H9 (cell line): Measurements from ENCODE around the gene RBM25. TPM values are rescaled to one million over a fixed set of nuclear protein-coding genes. Genes with fewer than 3 reads are reported as not detected.

Source experiments
- DNase-seq: peaks from one replicate; pipeline ENCODE4 v3.0.0-alpha.2; 2017
- H2AFZ ChIP-seq: one replicate; pipeline ENCODE4 v1.6.1; 2013; ENCODE audit warnings: mild to moderate bottlenecking, low read length, control low read depth, moderate library complexity
- H2AK5ac ChIP-seq: 2 replicates; pipeline ENCODE4 v1.6.1; 2013; ENCODE audit warnings: low read length, control low read depth, mixed read lengths; ENCODE audit not compliant: insufficient read length
- H2BK120ac ChIP-seq: one replicate; pipeline ENCODE4 v1.6.1; 2013; ENCODE audit warnings: low read depth, mild to moderate bottlenecking, low read length, control low read depth, inconsistent platforms; ENCODE audit not compliant: poor library complexity, severe bottlenecking
- H2BK12ac ChIP-seq: 2 replicates; pipeline ENCODE4 v1.6.1; 2013; ENCODE audit warnings: low read length, control low read depth, mixed read lengths, low read depth; ENCODE audit not compliant: insufficient read length
- H2BK15ac ChIP-seq: 2 replicates; pipeline ENCODE4 v1.6.1; 2013; ENCODE audit warnings: low read depth, low read length, control low read depth
- H2BK20ac ChIP-seq: one replicate; pipeline ENCODE4 v1.6.1; 2013; ENCODE audit warnings: low read depth, mild to moderate bottlenecking, low read length, control low read depth, inconsistent platforms; ENCODE audit not compliant: poor library complexity, severe bottlenecking
- H2BK5ac ChIP-seq: 2 replicates; pipeline ENCODE4 v1.6.1; 2013; ENCODE audit warnings: low read length, control low read depth, mixed read lengths; ENCODE audit not compliant: insufficient read length
- H3K14ac ChIP-seq: 2 replicates; pipeline ENCODE4 v1.6.1; 2013; ENCODE audit warnings: low read length, control low read depth; ENCODE audit not compliant: insufficient read depth
- H3K18ac ChIP-seq: 2 replicates; pipeline ENCODE4 v1.6.1; 2013; ENCODE audit warnings: low read depth, mild to moderate bottlenecking, mixed read lengths, low read length, control low read depth; ENCODE audit not compliant: insufficient read length
- H3K23ac ChIP-seq: 2 replicates; pipeline ENCODE4 v1.6.1; 2013; ENCODE audit warnings: low read length, control low read depth, mixed read lengths, low read depth; ENCODE audit not compliant: insufficient read length
- H3K23me2 ChIP-seq: 2 replicates; pipeline ENCODE4 v1.6.1; 2013; ENCODE audit warnings: low read depth, mild to moderate bottlenecking, mixed read lengths, low read length, control low read depth; ENCODE audit not compliant: insufficient read length, poor library complexity, severe bottlenecking
- H3K27ac ChIP-seq: 2 replicates; pipeline ENCODE4 v1.5.1; 2013; ENCODE audit warnings: low read length, control low read depth, mixed read lengths, low read depth; ENCODE audit not compliant: insufficient read length
- H3K27me3 ChIP-seq: 2 replicates; pipeline ENCODE4 v1.6.1; 2013; ENCODE audit warnings: low read length, control low read depth, inconsistent platforms; ENCODE audit not compliant: insufficient read depth
- H3K4ac ChIP-seq: 2 replicates; pipeline ENCODE4 v1.6.1; 2013; ENCODE audit warnings: low read depth, mild to moderate bottlenecking, control low read depth, inconsistent platforms, low read length, moderate library complexity
- H3K4me1 ChIP-seq: 2 replicates; pipeline ENCODE4 v1.6.1; 2013; ENCODE audit warnings: low read length, control low read depth, inconsistent platforms; ENCODE audit not compliant: insufficient read depth
- H3K4me2 ChIP-seq: 2 replicates; pipeline ENCODE4 v1.6.1; 2013; ENCODE audit warnings: low read length, control low read depth, mixed read lengths; ENCODE audit not compliant: insufficient read length, insufficient read depth
- H3K56ac ChIP-seq: 2 replicates; pipeline ENCODE4 v1.6.1; 2013; ENCODE audit warnings: low read depth, mild to moderate bottlenecking, mixed read lengths, low read length, control low read depth; ENCODE audit not compliant: insufficient read length
- H3K79me1 ChIP-seq: 2 replicates; pipeline ENCODE4 v1.6.1; 2013; ENCODE audit warnings: low read depth, mild to moderate bottlenecking, moderate library complexity, low read length, control low read depth, inconsistent platforms; ENCODE audit not compliant: insufficient read depth, poor library complexity, severe bottlenecking
- H3K79me2 ChIP-seq: 2 replicates; pipeline ENCODE4 v1.6.1; 2013; ENCODE audit warnings: low read length, control low read depth, inconsistent platforms; ENCODE audit not compliant: insufficient read depth
- H3K9ac ChIP-seq: 2 replicates; pipeline ENCODE4 v1.6.1; 2013; ENCODE audit warnings: low read length, control low read depth, mixed read lengths; ENCODE audit not compliant: insufficient read length; ENCODE audit errors: extremely low read depth
- H3K9me3 ChIP-seq: one replicate; pipeline ENCODE4 v1.6.1; 2013; ENCODE audit warnings: low read depth, low read length, inconsistent platforms; ENCODE audit not compliant: control insufficient read depth
- H3T11ph ChIP-seq: one replicate; pipeline ENCODE4 v1.6.1; 2013; ENCODE audit warnings: mild to moderate bottlenecking, low read length, control low read depth, inconsistent platforms
- H4K20me1 ChIP-seq: one replicate; pipeline ENCODE4 v1.6.1; 2013; ENCODE audit not compliant: control insufficient read depth, insufficient read length, insufficient read depth
- H4K5ac ChIP-seq: 2 replicates; pipeline ENCODE4 v1.6.1; 2013; ENCODE audit warnings: low read depth, mild to moderate bottlenecking, mixed read lengths, low read length, control low read depth; ENCODE audit not compliant: insufficient read length
- H4K8ac ChIP-seq: replicated peaks from 2 replicates; pipeline ENCODE4 v1.6.1; 2013; ENCODE audit warnings: low read length, control low read depth, mixed read lengths, low read depth; ENCODE audit not compliant: insufficient read length
- H4K91ac ChIP-seq: 2 replicates; pipeline ENCODE4 v1.6.1; 2013; ENCODE audit warnings: low read depth, mild to moderate bottlenecking, moderate library complexity, mixed read lengths, low read length, control low read depth; ENCODE audit not compliant: insufficient read length
- H3K27ac Mint-ChIP-seq, 3 experiments: 2 replicates in 2 of 3; 3 replicates in 1 of 3; pipeline ENCODE4 v1.8.0; 2020 to 2021; ENCODE audit warnings: mixed read lengths in 3 of 3, mild to moderate bottlenecking in 1 of 3, moderate library complexity in 1 of 3
- H3K27me3 Mint-ChIP-seq: 2 replicates; pipeline ENCODE4 v1.8.0; 2021; ENCODE audit warnings: low read depth, mild to moderate bottlenecking, moderate library complexity, mixed read lengths
- H3K36me3 Mint-ChIP-seq, 3 experiments: 2 replicates in 2 of 3; 3 replicates in 1 of 3; pipeline ENCODE4 v1.8.0; 2020 to 2021; ENCODE audit warnings: low read depth in 3 of 3, mixed read lengths in 3 of 3; ENCODE audit not compliant: insufficient read depth in 1 of 3
- H3K4me1 Mint-ChIP-seq, 2 experiments: 2 replicates each; pipeline ENCODE4 v1.8.0; 2020; ENCODE audit warnings: mixed read lengths in 2 of 2
- H3K4me3 Mint-ChIP-seq, 2 experiments: 2 replicates in 1 of 2; 3 replicates in 1 of 2; pipeline ENCODE4 v1.8.0; 2020 to 2021; ENCODE audit warnings: mild to moderate bottlenecking in 2 of 2, mixed read lengths in 2 of 2, moderate library complexity in 1 of 2
- H3K9me3 Mint-ChIP-seq, 2 experiments: 2 replicates in 1 of 2; 3 replicates in 1 of 2; pipeline ENCODE4 v1.8.0; 2020; ENCODE audit warnings: mild to moderate bottlenecking in 2 of 2, mixed read lengths in 2 of 2, moderate library complexity in 1 of 2
- CTCF ChIP-seq: fragments of 200-600 bp; sonication (generic); conservative IDR thresholded peaks from 3 replicates; pipeline ENCODE4 v1.8.0; 2021; ENCODE audit warnings: antibody characterized with exemption, mild to moderate bottlenecking
- WGBS: extraction: QIAGEN DNeasy Blood & Tissue Kit; methylation state at CpG from one replicate; pipeline ENCODE4 v1.1.7; 2013; ENCODE audit warnings: missing lambda C conversion rate, low lambda C conversion rate, mixed read lengths; ENCODE audit not compliant: insufficient read length; ENCODE audit errors: extremely low coverage; 5-methylcytosine and 5-hydroxymethylcytosine counted together
- total RNA-seq: library from RNA; stranded (reverse); gene quantifications from 2 replicates; pipeline ENCODE4 v1.2.1, GENCODE V29; 2021

RBM25 gene
- total RNA-seq, 1 experiment from 2014 or later = 138 TPM

GRCh38 chr14:73025544-73025943, 32.8 kb upstream of the RBM25 start:
- no peak overlapping the region for H4K91ac ChIP-seq
- TF ChIP-seq CTCF = no peak
- H2BK20ac ChIP-seq = no peak overlapping the region
- no peak overlapping the region for H2AFZ ChIP-seq
- H3K9me3 ChIP-seq = no peaks in the 10 kb centered on the region
- no peak overlapping the region for H3T11ph ChIP-seq
- no CpG with 5 or more reads among the region's 3 CpGs for WGBS
- peak overlapping the region; percentile 88 to 96 for H3K4me3 Mint-ChIP-seq
- peaks cover 22 to 26% of the 10 kb centered on the region in 2 experiments for H3K4me1 Mint-ChIP-seq
- H3K27me3 ChIP-seq = no peaks in the 10 kb centered on the region
- H3K18ac ChIP-seq = no peak overlapping the region
- no peak overlapping the region for H3K9ac ChIP-seq
- no peak for DNase-seq
- H3K36me3 Mint-ChIP-seq = peaks cover 8 to 25% (median 19%) of the 10 kb centered on the region in 3 experiments; a peak in 6 of 7 replicates
- H4K8ac ChIP-seq = no peak overlapping the region
- H3K79me2 ChIP-seq = no peaks in the 10 kb centered on the region
- no peaks in the 10 kb centered on the region for H3K9me3 Mint-ChIP-seq
- no peak overlapping the region for H3K27ac Mint-ChIP-seq
- no peak overlapping the region for H2BK120ac ChIP-seq
- H3K4me2 ChIP-seq = no peak overlapping the region
- H3K27me3 Mint-ChIP-seq = no peaks in the 10 kb centered on the region
- H2AK5ac ChIP-seq = no peak overlapping the region
- no peak overlapping the region for H3K14ac ChIP-seq
- peaks cover 8% of the 10 kb centered on the region for H3K79me1 ChIP-seq
- H2BK5ac ChIP-seq = no peak overlapping the region
- no peak overlapping the region for H3K23ac ChIP-seq
- no peak overlapping the region for H2BK12ac ChIP-seq
- no peak overlapping the region for H3K56ac ChIP-seq
- H3K23me2 ChIP-seq = peaks cover 5% of the 10 kb centered on the region
- H3K27ac ChIP-seq = no peak overlapping the region
- no peaks in the 10 kb centered on the region for H3K4me1 ChIP-seq
- no peak overlapping the region for H4K5ac ChIP-seq
- H2BK15ac ChIP-seq = no peak overlapping the region
- no peak overlapping the region for H3K4ac ChIP-seq
- no peaks in the 10 kb centered on the region for H4K20me1 ChIP-seq
